GM12878 (cell line): ENCODE measurements around the gene ZNF177. TPM values are rescaled to one million over a fixed set of nuclear protein-coding genes. Genes with fewer than 3 reads are reported as not detected.

Source experiments
- ATAC-seq: fragments of 200-7000 bp; cut with Tn5 transposase; 3 replicates; pipeline ENCODE4 v1.9.1; 2020; ENCODE audit warnings: mild to moderate bottlenecking, moderate library complexity
- BruUV-seq: library from RNA; stranded (reverse); fragments of 400-500 nt; replicated peaks from 2 replicates; lab custom pipeline; 2021; lab: Mats Ljungman, UMichigan
- CTCF ChIA-PET: fragments of 300-600 bp; sonication (Branson Sonifier 250); formaldehyde crosslinking; extraction: SDS; loops from one replicate; lab custom pipeline; 2021; ENCODE audit warnings: inconsistent platforms; lab: Yijun Ruan, JAX
- POLR2A ChIA-PET: fragments of 350-600 bp; formaldehyde crosslinking; extraction: SDS; loops from one replicate; lab custom pipeline; 2021; ENCODE audit warnings: inconsistent platforms; lab: Charles Lee
- RAD21 ChIA-PET: fragments of 300-600 bp; sonication (Branson Sonifier 250); formaldehyde crosslinking; loops from one replicate; lab custom pipeline; 2023; ENCODE audit warnings: antibody characterized with exemption; ENCODE audit not compliant: unreplicated experiment; lab: Charles Lee
- SMC1A ChIA-PET: fragments of 300-600 bp; sonication (Branson Sonifier 250); formaldehyde crosslinking; loops from one replicate; lab custom pipeline; 2023; ENCODE audit not compliant: unreplicated experiment, uncharacterized antibody; lab: Charles Lee
- DNase-seq: peaks from one replicate; pipeline ENCODE4 v3.0.0-alpha.2; 2011; ENCODE audit warnings: low read depth, low spot score
- FAIRE-seq: peaks from 3 replicates; lab custom pipeline; 2011; peaks lifted over from hg19 to GRCh38; lab: Jason Lieb, UNC
- H2AFZ ChIP-seq: 2 replicates; pipeline ENCODE4 v1.6.0; 2011; ENCODE audit warnings: low read depth, low read length, control low read depth; ENCODE audit not compliant: control insufficient read depth
- H3K27ac ChIP-seq: 2 replicates; pipeline ENCODE4 v1.5.1; 2011; ENCODE audit warnings: control low read depth; ENCODE audit not compliant: control insufficient read depth, insufficient read depth
- H3K27me3 ChIP-seq, 2 experiments: replicated peaks in 1 of 2; 2 replicates each; pipeline versions ENCODE4 v1.6.0 to v1.6.1; 2011; ENCODE audit warnings: low read length in 1 of 2; ENCODE audit not compliant: control insufficient read depth in 2 of 2, insufficient read depth in 2 of 2
- H3K36me3 ChIP-seq, 2 experiments: 2 replicates each; pipeline ENCODE4 v1.5.1; 2011; ENCODE audit warnings: low read length in 1 of 2; ENCODE audit not compliant: control insufficient read depth in 2 of 2, insufficient read depth in 2 of 2
- H3K4me1 ChIP-seq: 2 replicates; pipeline ENCODE4 v1.6.1; 2011; ENCODE audit warnings: mild to moderate bottlenecking, low read length, moderate library complexity, mixed read lengths; ENCODE audit not compliant: control insufficient read depth, insufficient read depth
- H3K4me2 ChIP-seq: 2 replicates; pipeline ENCODE4 v1.6.0; 2011; ENCODE audit warnings: control low read depth; ENCODE audit not compliant: control insufficient read depth, insufficient read depth
- H3K4me3 ChIP-seq: fragments of 200-600 bp; sonication (generic); 2 replicates; pipeline ENCODE4 v1.5.1; 2016
- H3K79me2 ChIP-seq: 2 replicates; pipeline ENCODE4 v1.6.0; 2011; ENCODE audit warnings: low read length; ENCODE audit not compliant: control insufficient read depth, insufficient read depth
- H3K9ac ChIP-seq: 2 replicates; pipeline ENCODE4 v1.8.0; 2011; ENCODE audit warnings: low read length, control low read depth, mixed read lengths; ENCODE audit not compliant: control insufficient read depth, insufficient read depth
- H3K9me3 ChIP-seq: replicated peaks from 3 replicates; pipeline ENCODE4 v1.5.1; 2011; ENCODE audit warnings: mild to moderate bottlenecking, low read length; ENCODE audit not compliant: control insufficient read depth, insufficient read depth
- H4K20me1 ChIP-seq: 2 replicates; pipeline ENCODE4 v1.6.0; 2011; ENCODE audit not compliant: control insufficient read depth, insufficient read depth
- ATF7 ChIP-seq: fragments of 450-650 bp; IDR thresholded peaks from 2 replicates; pipeline ENCODE4 v1.6.1; 2016; ENCODE audit warnings: low read depth, mild to moderate bottlenecking
- BMI1 ChIP-seq: fragments of 450-650 bp; IDR thresholded peaks from 2 replicates; pipeline ENCODE4 v1.6.1; 2016; ENCODE audit warnings: mild to moderate bottlenecking, moderate library complexity, borderline replicate concordance
- CTCF ChIP-seq, 3 experiments: IDR thresholded peaks in 2 of 3; conservative IDR thresholded peaks in 1 of 3; 2 replicates each; pipeline ENCODE4 v1.5.1; 2011; ENCODE audit warnings: low read depth in 3 of 3, low read length in 3 of 3, mild to moderate bottlenecking in 3 of 3, control low read depth in 2 of 3, moderate library complexity in 2 of 3, inconsistent platforms in 1 of 3, mixed read lengths in 1 of 3; ENCODE audit not compliant: control insufficient read depth in 2 of 3, insufficient read depth in 1 of 3; ENCODE audit errors: extremely low read depth in 1 of 3
- EP300 ChIP-seq, 2 experiments: fragments of 150-350 bp in 1 of 2; IDR thresholded peaks; 2 replicates each; pipeline ENCODE4 v1.6.1; 2011 to 2012; ENCODE audit warnings: low read depth in 2 of 2, low read length in 2 of 2, borderline replicate concordance in 1 of 2, improper control_type of control experiment in 1 of 2, inconsistent platforms in 1 of 2; ENCODE audit not compliant: control insufficient read depth in 1 of 2
- ETV6 ChIP-seq, 2 experiments: fragments of 450-650 bp in 1 of 2; IDR thresholded peaks in 1 of 2; conservative IDR thresholded peaks in 1 of 2; 2 replicates each; pipeline ENCODE4 v1.6.1; 2014; ENCODE audit warnings: antibody characterized with exemption in 1 of 2, borderline replicate concordance in 1 of 2, low read depth in 1 of 2, mild to moderate bottlenecking in 1 of 2, moderate library complexity in 1 of 2
- EZH2 ChIP-seq: IDR thresholded peaks from 2 replicates; pipeline ENCODE4 v1.6.1; 2012; ENCODE audit warnings: low read depth, mild to moderate bottlenecking, control low read depth, inconsistent platforms, low read length, borderline replicate concordance; ENCODE audit not compliant: control insufficient read depth
- HDAC2 ChIP-seq: fragments of 200-600 bp; sonication (generic); IDR thresholded peaks from 2 replicates; pipeline ENCODE4 v1.6.1; 2017
- LARP7 ChIP-seq: fragments of 450-650 bp; IDR thresholded peaks from 2 replicates; pipeline ENCODE4 v1.6.1; 2017; ENCODE audit warnings: mild to moderate bottlenecking
- MEF2A ChIP-seq: IDR thresholded peaks from 2 replicates; pipeline ENCODE4 v1.6.1; 2011; ENCODE audit warnings: low read depth, mild to moderate bottlenecking, low read length, moderate library complexity; ENCODE audit not compliant: insufficient read depth
- NFIC ChIP-seq: IDR thresholded peaks from 2 replicates; pipeline ENCODE4 v1.6.1; 2012; ENCODE audit warnings: low read depth, mild to moderate bottlenecking, inconsistent platforms, low read length, moderate library complexity
- POU2F2 ChIP-seq: IDR thresholded peaks from 3 replicates; pipeline ENCODE4 v1.6.1; 2011; ENCODE audit warnings: low read depth, mild to moderate bottlenecking, low read length, borderline replicate concordance
- SMC3 ChIP-seq: IDR thresholded peaks from 2 replicates; pipeline ENCODE4 v1.6.1; 2011; ENCODE audit warnings: low read length, improper control_type of control experiment, borderline replicate concordance
- STAT3 ChIP-seq: IDR thresholded peaks from 2 replicates; pipeline ENCODE4 v1.6.1; 2011; ENCODE audit warnings: low read depth, low read length, improper control_type of control experiment
- ZBTB33 ChIP-seq: fragments of 450-650 bp; IDR thresholded peaks from 2 replicates; pipeline ENCODE4 v1.6.1; 2017; ENCODE audit warnings: mild to moderate bottlenecking
- WGBS: methylation state at CpG from one replicate; pipeline ENCODE4 v1.1.6; 2016; ENCODE audit warnings: low lambda C conversion rate; ENCODE audit not compliant: insufficient replicate concordance, insufficient coverage; ENCODE audit errors: missing lambda C conversion rate; 5-methylcytosine and 5-hydroxymethylcytosine counted together
- in situ Hi-C: fragments of 300-500 bp; cut with MboI; formaldehyde crosslinking; loops from 9 replicates; pipeline ENCODE4 v1.14.3; 2018; ENCODE audit warnings: mixed read lengths
- intact Hi-C: fragments of 100-400 bp; cut with micrococcal nuclease; formaldehyde crosslinking; loops from one replicate; pipeline ENCODE4 v1.14.2; 2022; ENCODE audit not compliant: unreplicated experiment
- polyA plus RNA-seq, 11 experiments: library from polyadenylated mRNA; depleted of rRNA in 4 of 11; unstranded in 6 of 11; stranded (reverse) in 5 of 11; fragments of >200 nt; fragmentation: Nextera tagmentation in 4 of 11; fragmentation: Illumina TruSeq in 1 of 11; extraction: Ambion mirVana in 4 of 11; extraction: Trizol in 1 of 11; gene quantifications; 1 replicate in 1 of 11; 2 replicates in 10 of 11; pipeline versions ENCODE4 v1.2.1 to v1.2.3, GENCODE V29; 2011 to 2016; ENCODE audit warnings: inconsistent platforms in 2 of 11, missing spikeins in 2 of 11, low read depth in 1 of 11
- total RNA-seq, 4 experiments: library from RNA; depleted of rRNA in 3 of 4; stranded (reverse); fragments of >200 nt in 3 of 4; fragmentation: Illumina TruSeq in 1 of 4; extraction: Trizol in 1 of 4; gene quantifications; 2 replicates each; pipeline versions ENCODE4 v1.2.1 to v1.2.3, GENCODE V29; 2013 to 2021

Gene ZNF177
- total and polyA plus RNA-seq, 10 of the 15 experiments (the other 5 are each of a cell fraction or from before 2014, with no cell fraction given), result 0.05 to 0.98 (median 0.31) TPM; not detected in 1

DNA sequence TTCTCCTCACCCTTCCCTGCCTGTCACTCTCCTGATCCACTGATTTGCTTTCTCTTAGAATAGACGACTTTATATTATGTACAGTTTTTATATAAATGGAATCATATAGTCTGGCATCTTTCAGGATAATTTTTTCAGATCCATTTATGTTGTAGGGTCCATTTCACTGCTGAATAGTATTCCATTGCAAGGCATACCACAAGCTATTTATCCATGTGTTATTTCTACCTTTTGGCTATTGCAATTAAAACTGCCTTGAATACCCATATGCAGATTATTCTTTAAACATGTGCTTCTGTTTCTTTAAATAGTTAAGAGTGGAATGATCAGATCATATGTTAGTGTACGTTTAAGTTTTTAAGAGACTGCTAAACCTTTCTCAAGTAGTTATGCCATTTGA lies 17.8 kb upstream of the ZNF177 start (continued):
- no peak for TF ChIP-seq EP300 (IDR thresholded peaks at IDR 0.05; ENCODE audit: borderline replicate concordance in 1 of 2, control insufficient read depth in 1 of 2, low read depth in 2 of 2, low read length in 2 of 2)

DNA sequence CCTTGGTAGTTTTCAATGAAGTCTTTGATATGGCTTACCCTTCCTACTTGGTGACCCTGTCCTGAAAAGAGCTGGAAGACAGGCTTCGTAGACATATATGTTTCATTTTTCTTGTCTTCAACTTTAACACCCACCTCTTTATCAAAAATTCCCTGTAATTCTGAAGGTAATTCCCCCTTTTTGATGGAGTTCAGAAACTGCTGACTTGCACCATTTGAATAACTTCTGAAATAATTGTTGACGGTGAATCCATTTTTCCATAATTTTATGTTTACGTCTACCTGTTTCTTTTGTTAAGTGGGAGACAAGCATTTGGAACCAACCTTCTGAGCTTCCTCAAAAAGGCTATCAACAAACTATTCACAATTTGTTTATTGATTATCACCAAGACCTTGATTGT lies 14.6 kb upstream of the ZNF177 start:
- ChIA-PET RAD21 (no interaction called here), CTCF (no interaction called here), POLR2A (interaction anchor here (0.6 kb wide), 1 partner anchor 245 kb away, joined by 3 read pairs; no protein-coding TSS in a partner anchor), SMC1A (no interaction called here)
- DNase-seq (no peak), FAIRE-seq (no peak), ATAC-seq (no peak)
- in situ Hi-C loops, result no loop called here
- no peak overlapping the region for H3K27ac ChIP-seq
- H2AFZ ChIP-seq, result no peak overlapping the region
- no TSS peak for BruUV-seq
- H3K4me1 ChIP-seq, result no peaks in the 10 kb centered on the region
- no peaks in the 10 kb centered on the region for H3K27me3 ChIP-seq
- H3K36me3 ChIP-seq, result no peaks in the 10 kb centered on the region
- H3K79me2 ChIP-seq, result no peaks in the 10 kb centered on the region
- no peak overlapping the region for H3K4me3 ChIP-seq
- H3K4me2 ChIP-seq, result no peak overlapping the region
- intact Hi-C loops, result no loop called here
- no peaks in the 10 kb centered on the region for H4K20me1 ChIP-seq
- no peak for TF ChIP-seq LARP7
- no peak for TF ChIP-seq NFIC
- TF ChIP-seq MEF2A, result no peak
- TF ChIP-seq ZBTB33, result no peak
- no peak for TF ChIP-seq EZH2
- TF ChIP-seq STAT3, result no peak
- TF ChIP-seq ATF7, result no peak
- TF ChIP-seq ETV6 (conservative IDR thresholded peaks at IDR 0.05 in 1 of 2, IDR thresholded peaks at IDR 0.05 in 1 of 2; ENCODE audit: borderline replicate concordance in 1 of 2, low read depth in 1 of 2), result no peak
- TF ChIP-seq SMC3, result no peak
- TF ChIP-seq BMI1, result no peak
- TF ChIP-seq POU2F2, result no peak
- TF ChIP-seq HDAC2, result no peak
- TF ChIP-seq CTCF (IDR thresholded peaks at IDR 0.05 in 2 of 3, conservative IDR thresholded peaks at IDR 0.05 in 1 of 3; ENCODE audit: control insufficient read depth in 2 of 3, extremely low read depth in 1 of 3, insufficient read depth in 1 of 3, low read depth in 3 of 3, low read length in 3 of 3), result no peak
- no peak overlapping the region for H3K9ac ChIP-seq
- H3K9me3 ChIP-seq, result peaks cover 3% of the 10 kb centered on the region
- 98% methylated on average over 3 of the region's 3 CpGs for WGBS
